Keratinocyte (primary cell): ENCODE results near the gene SMAD5. TPM values are rescaled to one million over a fixed set of nuclear protein-coding genes. Genes with fewer than 3 reads are reported as not detected.

Experiments
- DNase-seq: peaks from one replicate; pipeline ENCODE4 v3.0.0-alpha.2; 2011; ENCODE audit warnings: low read depth, missing footprints, low spot score
- FAIRE-seq: peaks from 2 replicates; lab custom pipeline; 2011; peaks lifted over from hg19 to GRCh38; lab: Jason Lieb, UNC
- H2AFZ ChIP-seq: 2 replicates; pipeline ENCODE4 v1.6.0; 2012; ENCODE audit warnings: low read length, control low read depth, inconsistent platforms; ENCODE audit not compliant: control insufficient read depth
- H3K27ac ChIP-seq: 2 replicates; pipeline ENCODE4 v1.5.1; 2011; ENCODE audit warnings: low read length; ENCODE audit not compliant: control insufficient read depth, insufficient read depth
- H3K27me3 ChIP-seq: 3 replicates; pipeline ENCODE4 v1.6.0; 2011; ENCODE audit warnings: low read length; ENCODE audit not compliant: control insufficient read depth, insufficient read depth; ENCODE audit errors: extremely low read depth
- H3K36me3 ChIP-seq, 2 experiments: 2 replicates in 1 of 2; 3 replicates in 1 of 2; pipeline ENCODE4 v1.5.1; 2011; ENCODE audit warnings: low read length in 2 of 2, mild to moderate bottlenecking in 1 of 2; ENCODE audit not compliant: control insufficient read depth in 2 of 2, insufficient read depth in 2 of 2; ENCODE audit errors: extremely low read depth in 1 of 2
- H3K4me1 ChIP-seq: 3 replicates; pipeline ENCODE4 v1.5.1; 2011; ENCODE audit warnings: low read length; ENCODE audit not compliant: control insufficient read depth, insufficient read depth; ENCODE audit errors: extremely low read depth
- H3K4me2 ChIP-seq: 3 replicates; pipeline ENCODE4 v1.6.0; 2011; ENCODE audit warnings: low read depth, low read length; ENCODE audit not compliant: control insufficient read depth, insufficient read depth; ENCODE audit errors: extremely low read depth
- H3K4me3 ChIP-seq, 3 experiments: fragments of 200-600 bp in 1 of 3; sonication (generic) in 1 of 3; 2 replicates in 2 of 3; 3 replicates in 1 of 3; pipeline ENCODE4 v1.5.1; 2011 to 2016; ENCODE audit warnings: low read length in 3 of 3, mild to moderate bottlenecking in 3 of 3, control low read depth in 2 of 3, inconsistent platforms in 1 of 3, low read depth in 1 of 3, mixed read lengths in 1 of 3, mixed run types in 1 of 3, moderate library complexity in 1 of 3; ENCODE audit not compliant: control insufficient read depth in 2 of 3, insufficient read depth in 2 of 3; ENCODE audit errors: extremely low read depth in 1 of 3
- H3K79me2 ChIP-seq: 2 replicates; pipeline ENCODE4 v1.6.0; 2012; ENCODE audit warnings: low read length; ENCODE audit not compliant: control insufficient read depth, insufficient read depth
- H3K9ac ChIP-seq: 3 replicates; pipeline ENCODE4 v1.6.0; 2011; ENCODE audit warnings: low read length; ENCODE audit not compliant: control insufficient read depth, insufficient read depth; ENCODE audit errors: extremely low read depth
- H3K9me1 ChIP-seq: 3 replicates; pipeline ENCODE4 v1.6.0; 2011; ENCODE audit warnings: low read length; ENCODE audit not compliant: control insufficient read depth, insufficient read depth; ENCODE audit errors: extremely low read depth
- H3K9me3 ChIP-seq: 2 replicates; pipeline ENCODE4 v1.5.1; 2012; ENCODE audit warnings: low read depth, low read length; ENCODE audit not compliant: control insufficient read depth
- H4K20me1 ChIP-seq: 3 replicates; pipeline ENCODE4 v1.6.0; 2011; ENCODE audit warnings: low read length; ENCODE audit not compliant: control insufficient read depth, insufficient read depth; ENCODE audit errors: extremely low read depth
- CTCF ChIP-seq, 3 experiments: IDR thresholded peaks in 1 of 3; conservative IDR thresholded peaks in 1 of 3; optimal IDR thresholded peaks in 1 of 3; 2 replicates in 2 of 3; 3 replicates in 1 of 3; pipeline versions ENCODE3 to v1.5.1; 2011; ENCODE audit warnings: low read length in 3 of 3, mild to moderate bottlenecking in 3 of 3, moderate library complexity in 2 of 3, control low read depth in 1 of 3, inconsistent platforms in 1 of 3; ENCODE audit not compliant: insufficient read depth in 2 of 3; ENCODE audit errors: extremely low read depth in 1 of 3
- EZH2 ChIP-seq: IDR thresholded peaks from one replicate; pipeline ENCODE4 v1.6.1; 2012; ENCODE audit warnings: inconsistent platforms, mild to moderate bottlenecking, low read length, moderate library complexity
- dilution Hi-C: fragments of 300-500 bp; cut with MboI; formaldehyde crosslinking; loops from one replicate; pipeline ENCODE4 v1.7.0; 2020; ENCODE audit warnings: low sequenced_read_pairs; ENCODE audit not compliant: extremely low pct_ligation_motif_present
- polyA plus RNA-seq, 5 experiments: library from polyadenylated mRNA; depleted of rRNA in 3 of 5; stranded (reverse) in 3 of 5; stranded (forward) in 1 of 5; unstranded in 1 of 5; fragments of >200 nt; gene quantifications; 1 replicate in 1 of 5; 2 replicates in 3 of 5; 3 replicates in 1 of 5; pipeline versions ENCODE4 v1.2.1 to v1.2.3, GENCODE V29; 2011 to 2012; ENCODE audit warnings: missing spikeins in 2 of 5, low read depth in 1 of 5, low replicate concordance in 1 of 5

The SMAD5 gene
- polyA plus RNA-seq, 1 donor (not counting 4 experiments of a cell fraction or from before 2014, with no cell fraction given): 72.1 TPM

DNA sequence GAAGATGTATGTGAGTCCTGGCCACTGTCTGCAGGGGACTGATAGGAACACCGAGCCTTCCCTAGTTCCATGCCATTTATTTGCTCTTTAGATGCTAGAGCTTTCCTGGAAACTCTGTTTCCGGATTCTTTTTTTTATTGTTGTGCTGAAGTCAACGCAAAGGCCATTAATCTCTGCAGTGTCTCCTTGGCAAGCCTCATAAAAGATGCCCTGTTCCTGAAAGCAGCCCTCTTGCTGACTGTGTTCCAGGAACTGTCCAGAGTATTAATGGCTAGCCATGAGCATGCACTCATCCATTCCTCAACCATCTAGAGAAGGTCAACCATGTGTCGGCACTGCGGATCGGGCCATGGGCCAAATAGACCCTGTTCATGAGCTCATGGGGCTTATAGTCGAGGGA is 42.9 kb upstream of the SMAD5 start:
- Histone ChIP-seq H4K20me1 (no peaks in the 10 kb centered on the region), H3K27me3 (no peaks in the 10 kb centered on the region), H3K9ac (no peak overlapping the region), H3K4me2 (no peak overlapping the region), H3K36me3 (no peaks in the 10 kb centered on the region), H3K9me1 (no peaks in the 10 kb centered on the region), H3K4me3 (no peak overlapping the region), H3K9me3 (no peaks in the 10 kb centered on the region), H3K27ac (no peak overlapping the region), H3K79me2 (no peaks in the 10 kb centered on the region), H3K4me1 (peaks cover 7% of the 10 kb centered on the region), H2AFZ (no peak overlapping the region)
- dilution Hi-C loops: no loop called here
- FAIRE-seq (no peak), DNase-seq (no peak)
- TF ChIP-seq CTCF (optimal IDR thresholded peaks at IDR 0.05 in 1 of 3, IDR thresholded peaks at IDR 0.05 in 1 of 3, conservative IDR thresholded peaks at IDR 0.05 in 1 of 3; ENCODE audit: extremely low read depth in 1 of 3, insufficient read depth in 2 of 3, low read length in 3 of 3) (no peak), EZH2 (no peak)

GRCh38 chr5:136090319-136090718 is 42.3 kb upstream of the SMAD5 start:
- dilution Hi-C loops: no loop called here
- Histone ChIP-seq H2AFZ (no peak overlapping the region), H3K4me2 (no peak overlapping the region), H3K4me1 (peaks cover 7% of the 10 kb centered on the region), H3K27ac (no peak overlapping the region), H3K9me3 (no peaks in the 10 kb centered on the region), H3K79me2 (no peaks in the 10 kb centered on the region), H3K27me3 (no peaks in the 10 kb centered on the region), H3K4me3 (no peak overlapping the region), H3K9me1 (no peaks in the 10 kb centered on the region), H4K20me1 (no peaks in the 10 kb centered on the region), H3K9ac (no peak overlapping the region), H3K36me3 (no peaks in the 10 kb centered on the region)
- DNase-seq (no peak), FAIRE-seq (no peak)
- TF ChIP-seq EZH2 (no peak), CTCF (optimal IDR thresholded peaks at IDR 0.05 in 1 of 3, IDR thresholded peaks at IDR 0.05 in 1 of 3, conservative IDR thresholded peaks at IDR 0.05 in 1 of 3; ENCODE audit: extremely low read depth in 1 of 3, insufficient read depth in 2 of 3, low read length in 3 of 3) (no peak)
